ENCODE results near the gene NTRK1.

The NTRK1 gene

GRCh38 chr1:156885880-156886355 is 25.3 kb downstream of the NTRK1 start:
- Mint-ChIP-seq H3K4me1 (ENCODE audit: low read depth) (peaks cover 5% of the 10 kb centered on the region), H3K9me3 (no peaks in the 10 kb centered on the region), H3K4me3 (no peak overlapping the region), H3K27ac (no peak overlapping the region), H3K36me3 (ENCODE audit: low read depth) (no peaks in the 10 kb centered on the region), H3K27me3 (peaks cover 60% of the 10 kb centered on the region)
- intact Hi-C loops (cut with micrococcal nuclease): no loop called here

- H3K27ac Mint-ChIP-seq: no peak overlapping the region
- peaks cover 6% of the 10 kb centered on the region for H3K4me1 Mint-ChIP-seq (ENCODE audit: low read depth)
- H3K9me3 Mint-ChIP-seq: no peaks in the 10 kb centered on the region
- intact Hi-C loops (cut with micrococcal nuclease): no loop called here
- H3K4me3 Mint-ChIP-seq: no peak overlapping the region
- no peaks in the 10 kb centered on the region for H3K36me3 Mint-ChIP-seq (ENCODE audit: low read depth)
- peaks cover 66% of the 10 kb centered on the region for H3K27me3 Mint-ChIP-seq
Observed at GRCh38 chr1:156886583-156887281, 26.1 kb downstream of the NTRK1 start.

- Mint-ChIP-seq H3K9me3 (no peaks in the 10 kb centered on the region), H3K4me3 (no peak overlapping the region), H3K4me1 (ENCODE audit: low read depth) (peaks cover 9% of the 10 kb centered on the region), H3K27me3 (peaks cover 67% of the 10 kb centered on the region), H3K27ac (no peak overlapping the region), H3K36me3 (ENCODE audit: low read depth) (no peaks in the 10 kb centered on the region)
- intact Hi-C loops (cut with micrococcal nuclease): no loop called here
Observed at GRCh38 chr1:156887317-156887716, 26.7 kb downstream of the NTRK1 start.

- no peak overlapping the region for H3K27ac Mint-ChIP-seq
- peaks cover 9% of the 10 kb centered on the region for H3K4me1 Mint-ChIP-seq (ENCODE audit: low read depth)
- no peaks in the 10 kb centered on the region for H3K36me3 Mint-ChIP-seq (ENCODE audit: low read depth)
- H3K9me3 Mint-ChIP-seq: no peaks in the 10 kb centered on the region
- no peak overlapping the region for H3K4me3 Mint-ChIP-seq
- intact Hi-C loops (cut with micrococcal nuclease): no loop called here
- peaks cover 70% of the 10 kb centered on the region for H3K27me3 Mint-ChIP-seq
Observed at GRCh38 chr1:156887734-156888133, 27.1 kb downstream of the NTRK1 start.

- Mint-ChIP-seq H3K27me3 (peaks cover 75% of the 10 kb centered on the region), H3K4me3 (no peak overlapping the region), H3K9me3 (no peaks in the 10 kb centered on the region), H3K27ac (no peak overlapping the region), H3K36me3 (ENCODE audit: low read depth) (no peaks in the 10 kb centered on the region), H3K4me1 (ENCODE audit: low read depth) (peaks cover 9% of the 10 kb centered on the region)
- intact Hi-C loops (cut with micrococcal nuclease): loop anchor here (1.0 kb wide), 2 partner anchors 93 to 201 kb away; no protein-coding TSS in a partner anchor
Observed at GRCh38 chr1:156889802-156890580, 29.3 kb downstream of the NTRK1 start.

- intact Hi-C loops (cut with micrococcal nuclease): loop anchor here (1.0 kb wide), 2 partner anchors 28 to 164 kb away; partner anchors contain the start of genes ISG20L2, LRRC71 and METTL25B
- H3K4me1 Mint-ChIP-seq (ENCODE audit: low read depth): peaks cover 10% of the 10 kb centered on the region
- H3K27me3 Mint-ChIP-seq: peaks cover 79% of the 10 kb centered on the region
- peak overlapping the region; percentile 60 for H3K4me3 Mint-ChIP-seq
- no peak overlapping the region for H3K27ac Mint-ChIP-seq
- no peaks in the 10 kb centered on the region for H3K9me3 Mint-ChIP-seq
- no peaks in the 10 kb centered on the region for H3K36me3 Mint-ChIP-seq (ENCODE audit: low read depth)
Observed at GRCh38 chr1:156892190-156893047, 31.8 kb downstream of the NTRK1 start.

- intact Hi-C loops (cut with micrococcal nuclease): no loop called here
- Mint-ChIP-seq H3K27me3 (peaks cover 75% of the 10 kb centered on the region), H3K4me3 (peak within 1 kb of the TSS; percentile 60)
Observed at GRCh38 chr1:156893048-156893953, 32.6 kb downstream of the NTRK1 start, which contains the start of gene PEAR1. Gene PEAR1, plus strand, starts transcription at chr1:156893718. Its CDS starts 10,209 bp downstream, at chr1:156903927.

GRCh38 chr1:156894001-156894400 is 33.3 kb downstream of the NTRK1 start:
- no peak overlapping the region for H3K27ac Mint-ChIP-seq
- peaks cover 76% of the 10 kb centered on the region for H3K27me3 Mint-ChIP-seq
- peaks cover 24% of the 10 kb centered on the region for H3K4me1 Mint-ChIP-seq (ENCODE audit: low read depth)
- intact Hi-C loops (cut with micrococcal nuclease): no loop called here
- no peaks in the 10 kb centered on the region for H3K9me3 Mint-ChIP-seq
- no peak overlapping the region for H3K4me3 Mint-ChIP-seq
- H3K36me3 Mint-ChIP-seq (ENCODE audit: low read depth): no peaks in the 10 kb centered on the region

More at GRCh38 chr1:156893048-156893953, 32.6 kb downstream of the NTRK1 start, which contains the start of gene PEAR1:
- no peaks in the 10 kb centered on the region for H3K9me3 Mint-ChIP-seq
- peaks cover 17% of the 10 kb centered on the region for H3K4me1 Mint-ChIP-seq (ENCODE audit: low read depth)
- no peak within 1 kb of the TSS for H3K27ac Mint-ChIP-seq
- no peaks in the 10 kb centered on the region for H3K36me3 Mint-ChIP-seq (ENCODE audit: low read depth)

- peaks cover 30% of the 10 kb centered on the region for H3K4me1 Mint-ChIP-seq (ENCODE audit: low read depth)
- H3K27me3 Mint-ChIP-seq: peaks cover 76% of the 10 kb centered on the region
- intact Hi-C loops (cut with micrococcal nuclease): no loop called here
- no peak overlapping the region for H3K27ac Mint-ChIP-seq
- H3K4me3 Mint-ChIP-seq: no peak overlapping the region
- H3K9me3 Mint-ChIP-seq: no peaks in the 10 kb centered on the region
- H3K36me3 Mint-ChIP-seq (ENCODE audit: low read depth): no peaks in the 10 kb centered on the region
Observed at GRCh38 chr1:156894711-156895454, 34.2 kb downstream of the NTRK1 start.

- Mint-ChIP-seq H3K36me3 (ENCODE audit: low read depth) (no peaks in the 10 kb centered on the region), H3K27ac (no peak overlapping the region), H3K27me3 (peaks cover 73% of the 10 kb centered on the region), H3K4me1 (ENCODE audit: low read depth) (peaks cover 28% of the 10 kb centered on the region), H3K9me3 (no peaks in the 10 kb centered on the region), H3K4me3 (no peak overlapping the region)
- intact Hi-C loops (cut with micrococcal nuclease): no loop called here
Observed at GRCh38 chr1:156895455-156895812, 34.8 kb downstream of the NTRK1 start.

- peaks cover 32% of the 10 kb centered on the region for H3K4me1 Mint-ChIP-seq (ENCODE audit: low read depth)
- H3K27me3 Mint-ChIP-seq: peaks cover 70% of the 10 kb centered on the region
- no peaks in the 10 kb centered on the region for H3K9me3 Mint-ChIP-seq
- H3K27ac Mint-ChIP-seq: no peak overlapping the region
- intact Hi-C loops (cut with micrococcal nuclease): no loop called here
- no peak overlapping the region for H3K4me3 Mint-ChIP-seq
- no peaks in the 10 kb centered on the region for H3K36me3 Mint-ChIP-seq (ENCODE audit: low read depth)
Observed at GRCh38 chr1:156895927-156896326, 35.3 kb downstream of the NTRK1 start.

GRCh38 chr1:156896490-156897033 is 35.9 kb downstream of the NTRK1 start:
- Mint-ChIP-seq H3K36me3 (ENCODE audit: low read depth) (no peaks in the 10 kb centered on the region), H3K27ac (no peak overlapping the region), H3K27me3 (peaks cover 70% of the 10 kb centered on the region), H3K4me1 (ENCODE audit: low read depth) (peaks cover 39% of the 10 kb centered on the region), H3K9me3 (no peaks in the 10 kb centered on the region), H3K4me3 (no peak overlapping the region)
- intact Hi-C loops (cut with micrococcal nuclease): no loop called here

Data from dendritic cell treated with granulocyte-macrophage colony-stimulating factor and Interleukin-4, amounts not matched to agents 40 ng/mL and 50 ng/mL, for 4 days (primary cell).